NCI-H1694 treated with DMSO at 0.1 percent for 48 hours (cell line): ENCODE results near the gene WDR77.

Source experiments
- DNase-seq: peaks from one replicate; lab custom pipeline; 2025; lab: John Stamatoyannopoulos, UW

The WDR77 gene

DNA sequence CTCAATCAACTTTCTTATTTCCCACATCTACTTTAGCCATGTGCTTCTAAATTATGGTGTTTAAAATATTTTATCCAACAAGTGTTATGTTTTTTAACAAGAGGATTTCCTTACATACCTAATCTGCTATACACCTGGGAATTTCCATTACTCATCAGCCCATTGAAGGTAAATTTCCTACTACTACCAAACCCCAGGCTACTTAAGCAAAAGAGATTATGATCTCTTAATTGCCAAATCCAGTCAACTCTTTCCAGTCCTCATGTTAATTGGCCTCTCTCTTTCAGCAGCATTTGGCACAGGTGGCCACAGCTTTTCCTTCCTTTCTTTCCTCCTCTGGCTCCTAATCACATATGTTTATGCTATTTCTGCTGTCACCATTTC lies 19.7 kb upstream of the WDR77 start:
- no peak for DNase-seq

GRCh38 chr1:111467865-111468716 lies 19.0 kb upstream of the WDR77 start:
- DNase-seq, result no peak

DNA sequence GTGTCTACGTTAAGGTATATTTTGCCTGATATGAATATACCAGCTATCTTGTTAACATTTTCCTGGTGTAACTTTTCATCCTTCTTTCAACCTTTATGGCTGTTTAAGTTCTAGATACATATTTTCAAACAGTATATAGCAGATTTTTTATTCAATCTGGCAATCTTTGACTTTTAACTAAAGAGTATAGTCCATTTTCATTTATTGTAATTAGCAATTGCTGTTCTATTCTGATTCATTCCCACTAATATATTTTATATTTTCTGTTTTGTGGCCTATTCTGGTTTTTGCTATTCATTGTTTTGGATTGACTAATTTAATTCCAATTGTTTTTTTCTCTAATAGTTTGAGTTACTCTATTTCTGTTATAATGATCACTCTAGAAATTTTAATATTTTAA lies 17.4 kb upstream of the WDR77 start:
- DNase-seq, result no peak

DNA sequence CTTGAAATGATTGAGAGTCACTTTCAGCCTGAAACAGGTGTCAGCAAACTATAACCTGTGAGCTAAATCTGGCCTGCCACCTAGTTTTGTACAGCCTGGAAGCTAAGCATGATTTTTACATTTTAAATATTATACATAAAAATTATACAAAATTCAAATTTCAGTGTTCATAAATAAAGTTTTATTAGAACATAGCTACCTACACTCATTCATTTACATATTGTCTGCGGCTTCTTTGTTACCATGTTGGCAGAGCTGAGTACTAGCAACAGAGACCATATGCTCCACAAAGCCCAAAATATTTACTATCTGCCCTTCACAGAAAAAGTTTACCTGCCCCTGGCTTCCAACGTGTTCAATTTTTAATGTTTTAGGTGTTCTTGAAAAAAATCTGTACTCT lies 16.7 kb upstream of the WDR77 start:
- DNase-seq, result no peak

GRCh38 chr1:111463029-111463683 lies 14.1 kb upstream of the WDR77 start:
- no peak for DNase-seq

GRCh38 chr1:111462370-111463028 lies 13.4 kb upstream of the WDR77 start:
- no peak for DNase-seq

GRCh38 chr1:111461765-111462164 lies 12.7 kb upstream of the WDR77 start:
- no peak for DNase-seq

DNA sequence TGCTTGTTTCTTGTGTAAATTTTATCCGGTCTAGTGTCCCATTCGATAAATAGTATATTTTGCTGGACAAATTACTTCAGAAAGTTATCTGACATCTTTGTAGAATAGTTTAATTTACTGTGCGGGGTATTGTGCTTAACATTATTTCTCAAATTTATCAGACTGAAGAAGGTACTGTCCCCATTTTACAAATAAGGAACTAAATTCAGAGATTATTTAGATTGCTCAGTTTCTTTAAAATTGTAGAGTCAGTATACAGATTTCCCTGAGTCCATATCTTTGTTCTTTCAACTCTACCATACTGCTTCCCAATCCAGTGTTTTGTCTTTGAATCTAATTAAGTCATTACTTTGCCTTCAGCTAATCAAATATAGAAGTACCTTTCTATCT lies 6.6 kb upstream of the WDR77 start:
- DNase-seq, result no peak

- DNase-seq, result no peak
Observed at GRCh38 chr1:111454859-111455641, 6.0 kb upstream of the WDR77 start.

DNA sequence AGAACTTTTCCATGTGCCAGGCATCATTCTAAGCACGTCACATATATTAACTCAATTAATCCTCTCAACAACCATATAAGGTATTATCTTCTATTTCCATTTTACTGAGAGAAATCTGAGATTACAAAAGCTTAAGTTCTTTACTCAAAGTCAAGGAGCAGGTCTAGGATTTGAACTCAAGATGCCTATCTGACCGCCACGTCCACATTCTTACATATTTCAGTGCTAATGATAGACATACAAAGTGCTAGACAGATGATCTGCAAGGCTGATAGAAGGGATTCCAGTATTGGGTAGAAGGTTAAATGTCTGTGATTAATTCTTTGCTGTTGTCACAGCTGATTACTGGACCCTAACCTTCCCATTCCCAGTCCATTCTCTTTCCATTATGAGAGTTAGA lies 4.7 kb upstream of the WDR77 start:
- DNase-seq, result no peak

GRCh38 chr1:111452581-111452980 lies 3.5 kb upstream of the WDR77 start:
- no peak for DNase-seq

- no peak for DNase-seq
Observed at GRCh38 chr1:111450185-111450584, 1.1 kb upstream of the WDR77 start.

DNA sequence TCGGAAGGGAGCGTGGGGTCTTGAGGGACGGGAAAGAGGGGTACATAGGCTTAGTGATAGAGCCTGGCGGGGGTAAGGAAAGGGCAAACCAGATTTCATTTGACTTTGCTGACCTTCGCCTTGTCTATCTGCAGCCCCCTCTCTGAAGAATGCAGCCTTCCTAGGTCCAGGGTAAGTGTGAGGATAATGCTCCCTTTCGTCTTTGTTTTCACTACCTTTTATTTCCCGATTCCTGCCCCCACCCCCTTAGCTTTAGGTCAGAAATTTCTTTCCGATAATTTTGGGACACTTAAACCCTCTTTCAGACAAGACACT lies 604 bp upstream of the WDR77 start:
- DNase-seq, result no peak

- DNase-seq, result no peak
Observed at GRCh38 chr1:111448482-111448917, 556 bp downstream of the WDR77 start.

GRCh38 chr1:111446967-111447892 lies 1.8 kb downstream of the WDR77 start:
- DNase-seq, result no peak

- no peak for DNase-seq
Observed at GRCh38 chr1:111446546-111446945, 2.5 kb downstream of the WDR77 start.

GRCh38 chr1:111444031-111444430 lies 5.0 kb downstream of the WDR77 start:
- DNase-seq, result no peak

DNA sequence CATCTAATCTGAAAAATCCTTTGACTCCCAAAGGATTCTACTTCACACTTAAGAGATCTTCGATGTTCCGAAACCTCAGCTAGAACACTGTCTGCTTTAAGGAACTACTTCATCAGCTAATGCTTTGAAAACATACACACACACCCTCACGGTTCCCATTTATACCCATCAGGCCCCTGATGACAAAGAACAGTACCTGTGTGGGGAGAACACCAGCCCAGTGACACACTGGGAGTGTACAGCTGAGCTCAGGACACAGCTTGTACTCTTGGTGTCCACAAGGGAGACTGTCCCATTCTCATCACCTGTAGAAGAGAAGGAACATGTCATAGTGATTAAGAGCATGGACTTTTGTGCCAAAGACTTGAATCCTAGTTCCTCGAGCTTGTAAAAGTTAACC lies 6.6 kb downstream of the WDR77 start:
- DNase-seq, result no peak

- no peak for DNase-seq
Observed at GRCh38 chr1:111441573-111442192, 7.4 kb downstream of the WDR77 start.

GRCh38 chr1:111439461-111440351 lies 9.3 kb downstream of the WDR77 start:
- no peak for DNase-seq
